GM21528 (cell line): ENCODE measurements around the gene METTL26.

Experiments used
- ATAC-seq: cut with Tn5 transposase; IDR thresholded peaks from one replicate; pipeline ENCODE4 v1.9.1; 2021; ENCODE audit warnings: mild to moderate bottlenecking, moderate library complexity; ENCODE audit not compliant: unreplicated experiment, low FRiP score

METTL26 gene

DNA sequence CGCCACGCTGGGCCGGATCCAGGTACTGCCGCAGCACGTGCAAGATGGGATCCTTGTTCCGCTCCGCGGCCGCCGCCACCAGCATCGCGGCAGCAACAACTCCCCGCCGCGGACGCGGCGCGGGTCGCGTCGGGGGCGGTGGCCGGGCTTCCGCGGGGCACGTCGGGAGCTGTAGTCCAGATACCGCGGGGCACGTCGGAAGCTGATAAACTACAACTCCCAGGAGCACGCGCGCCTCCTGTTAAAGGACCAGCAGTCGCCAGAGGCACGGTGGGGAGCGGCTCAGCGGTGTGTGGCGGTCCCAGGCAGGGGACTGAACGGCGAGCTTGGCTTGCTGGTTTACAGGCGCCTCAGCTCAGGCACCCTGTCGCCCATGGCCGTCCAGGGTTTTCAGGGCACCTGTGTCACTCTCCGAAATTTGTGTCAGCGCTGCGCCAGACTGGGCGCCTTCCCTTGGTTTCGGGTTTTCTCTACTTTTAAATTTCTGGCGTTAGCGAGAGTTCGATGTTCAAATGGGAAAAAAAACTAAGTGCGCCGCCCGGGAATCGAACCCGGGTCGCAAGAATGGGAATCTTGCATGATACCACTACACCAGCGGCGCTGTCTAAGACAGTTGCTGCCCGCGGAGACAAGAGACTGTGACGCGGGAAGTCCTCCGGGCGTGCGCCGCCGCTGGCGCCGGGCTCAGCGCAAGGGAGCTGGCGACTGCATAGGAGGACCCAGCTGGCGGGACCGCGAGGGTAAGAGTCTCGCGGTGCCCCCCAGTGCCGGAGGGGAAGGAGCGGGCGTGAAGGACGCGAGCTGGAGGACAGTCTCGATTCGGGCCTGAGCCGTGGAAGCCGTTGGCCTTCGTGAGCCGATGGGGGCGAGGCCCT, at the start of gene METTL26:
Gene METTL26, minus strand, starts transcription at position 100 of the 875 bp plus-strand sequence. Its CDS starts 15 bp downstream, at position 85.
- peak; percentile 54 for ATAC-seq

DNA sequence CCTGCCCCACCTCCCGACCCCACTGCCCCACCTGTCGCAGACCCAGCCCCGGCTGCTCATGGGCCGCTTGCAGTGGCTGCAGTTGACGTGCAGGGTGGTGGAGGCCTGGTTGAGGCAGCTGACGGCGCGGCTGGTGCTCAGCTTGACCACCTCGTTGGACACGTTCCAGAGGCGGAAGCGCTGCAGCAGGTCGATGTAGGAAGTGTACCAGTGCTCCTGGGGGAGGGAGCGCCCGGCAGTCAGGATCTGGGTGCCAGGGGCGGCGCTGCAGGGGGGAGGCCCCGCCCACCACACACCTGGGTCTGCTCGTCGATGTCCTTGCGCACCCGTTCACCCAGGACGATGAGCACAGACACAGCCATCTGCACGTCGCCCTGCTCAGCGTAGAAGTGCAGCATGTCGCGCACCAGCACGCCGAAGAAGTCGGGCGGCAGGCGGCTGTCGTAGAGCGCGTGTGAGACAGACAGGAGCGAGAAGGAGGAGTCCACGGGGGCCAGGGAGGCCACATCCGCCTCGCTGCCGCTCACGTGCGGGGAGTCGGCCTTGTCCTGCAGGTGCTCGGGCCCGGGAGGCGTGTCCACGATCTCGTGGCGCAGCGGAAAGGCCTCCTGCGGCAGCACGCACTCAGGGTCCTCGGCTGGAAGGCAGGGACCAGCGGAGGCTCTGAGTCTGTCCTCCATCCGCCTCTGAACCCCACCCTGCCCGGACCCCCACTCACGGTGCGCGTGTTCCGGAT, 49.0 kb upstream of the METTL26 start:
- no peak for ATAC-seq

DNA sequence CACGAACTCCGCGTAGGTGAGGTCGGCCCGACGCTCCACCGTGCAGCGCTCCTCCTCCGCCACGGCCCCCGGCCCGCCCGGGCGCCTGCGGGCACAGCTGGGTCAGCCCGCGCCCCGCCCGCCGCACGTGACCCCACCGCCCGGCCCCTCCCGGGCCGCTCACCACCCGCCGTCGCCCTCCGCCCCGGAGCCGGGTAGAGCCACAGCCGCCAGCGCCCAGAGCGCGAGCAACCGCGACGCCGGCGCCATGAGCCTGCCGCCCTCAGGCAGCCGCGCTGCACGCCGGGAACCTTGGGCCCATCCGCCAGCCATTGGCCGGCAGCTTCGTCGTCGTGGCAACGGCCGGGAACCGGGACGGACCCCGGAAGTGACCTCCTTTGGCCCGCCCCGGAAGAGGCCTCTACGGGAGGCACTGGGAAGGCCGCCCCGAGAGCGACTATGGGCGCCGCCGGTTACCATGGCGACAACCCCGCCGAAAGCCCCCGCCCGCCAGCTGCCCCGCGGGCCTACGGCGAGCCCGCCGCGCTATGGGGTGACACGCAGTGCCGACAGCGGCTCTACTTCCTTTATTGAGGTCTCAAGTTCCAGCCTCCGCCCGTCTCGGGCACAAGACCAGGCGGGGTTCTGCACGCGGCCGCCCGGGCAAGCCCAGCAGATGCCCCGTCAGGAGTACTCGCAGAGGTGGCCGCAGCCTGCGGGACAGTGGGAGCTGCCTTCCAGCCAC, 48.1 kb upstream of the METTL26 start, which contains the start of gene JMJD8:
Gene JMJD8, minus strand, starts transcription at position 264 of the 724 bp plus-strand sequence. Its CDS starts 15 bp downstream, at position 249.
- ATAC-seq: peak; percentile 50

DNA sequence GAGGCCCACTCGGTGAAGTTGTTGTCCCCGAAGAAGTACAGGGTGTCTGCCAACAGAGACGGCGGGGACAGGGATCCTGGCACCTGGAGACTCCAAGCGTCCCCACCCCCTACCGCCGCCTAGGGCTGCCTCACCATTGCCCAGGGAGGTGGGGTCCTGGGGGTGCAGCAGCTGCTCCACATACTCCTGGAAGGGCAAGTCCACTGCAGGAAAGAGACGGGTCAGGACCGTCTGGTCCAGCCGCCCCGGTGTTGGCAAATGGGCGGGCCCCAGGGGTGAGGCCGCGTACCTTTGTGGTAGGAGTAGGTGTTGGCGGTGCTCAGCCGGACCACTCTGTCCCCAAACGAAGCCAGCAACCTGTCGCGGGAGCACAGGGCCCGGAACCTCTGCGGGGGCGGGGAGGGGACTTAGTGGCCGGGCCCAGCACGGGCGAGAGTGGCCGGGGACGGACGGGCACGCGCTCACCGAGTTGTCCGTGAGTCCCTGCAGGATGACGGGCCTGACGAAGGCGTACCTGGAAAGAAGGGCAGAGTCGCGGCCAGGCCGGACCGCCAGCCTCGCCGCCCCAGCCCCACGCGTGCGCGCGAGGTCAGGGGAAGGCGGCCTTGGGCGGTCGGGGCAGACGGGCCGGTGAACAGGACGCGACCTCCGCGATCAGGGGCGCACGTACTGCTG, 47.4 kb upstream of the METTL26 start:
- ATAC-seq: peak; percentile 2

DNA sequence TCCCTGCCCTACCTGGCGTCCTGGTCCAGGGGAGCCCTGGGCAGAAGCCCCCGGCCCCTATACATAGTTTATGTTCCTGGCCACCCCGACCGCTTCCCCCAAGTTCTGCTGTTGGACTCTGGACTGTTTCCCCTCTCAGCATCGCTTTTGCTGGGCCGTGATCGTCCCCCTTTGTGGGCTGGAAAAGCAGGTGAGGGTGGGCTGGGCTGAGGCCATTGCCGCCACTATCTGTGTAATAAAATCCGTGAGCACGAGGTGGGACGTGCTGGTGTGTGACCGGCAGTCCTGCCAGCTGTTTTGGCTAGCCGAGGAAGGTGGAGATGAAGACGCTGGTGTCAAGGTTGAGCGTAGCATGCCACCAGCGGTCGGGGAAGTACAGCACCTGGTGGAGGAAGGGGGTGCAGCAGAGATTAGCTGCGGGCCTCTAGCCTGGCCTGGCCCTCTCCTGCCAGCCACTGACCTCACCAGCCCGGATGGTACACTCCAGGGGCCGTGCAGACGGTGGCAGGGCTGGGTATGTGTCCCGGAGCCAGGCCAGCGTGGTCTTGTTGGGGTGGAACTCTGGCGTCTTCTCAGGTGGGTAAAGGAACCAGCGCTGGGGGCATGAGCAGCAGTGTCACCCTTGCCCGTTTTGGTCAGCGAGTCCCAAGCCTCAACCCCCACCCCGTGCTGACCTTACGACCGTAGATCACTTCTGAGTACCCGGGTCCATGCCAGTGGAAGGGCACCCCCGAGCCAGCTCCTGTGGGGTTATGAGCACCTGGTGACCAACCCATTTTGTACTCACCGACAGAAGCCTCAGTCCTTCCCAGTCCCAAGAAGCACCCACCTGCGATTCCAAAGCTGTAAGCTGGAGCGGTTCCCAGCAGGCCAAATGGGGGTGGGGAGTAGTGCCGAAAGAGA, 46.6 kb upstream of the METTL26 start:
- no peak for ATAC-seq

DNA sequence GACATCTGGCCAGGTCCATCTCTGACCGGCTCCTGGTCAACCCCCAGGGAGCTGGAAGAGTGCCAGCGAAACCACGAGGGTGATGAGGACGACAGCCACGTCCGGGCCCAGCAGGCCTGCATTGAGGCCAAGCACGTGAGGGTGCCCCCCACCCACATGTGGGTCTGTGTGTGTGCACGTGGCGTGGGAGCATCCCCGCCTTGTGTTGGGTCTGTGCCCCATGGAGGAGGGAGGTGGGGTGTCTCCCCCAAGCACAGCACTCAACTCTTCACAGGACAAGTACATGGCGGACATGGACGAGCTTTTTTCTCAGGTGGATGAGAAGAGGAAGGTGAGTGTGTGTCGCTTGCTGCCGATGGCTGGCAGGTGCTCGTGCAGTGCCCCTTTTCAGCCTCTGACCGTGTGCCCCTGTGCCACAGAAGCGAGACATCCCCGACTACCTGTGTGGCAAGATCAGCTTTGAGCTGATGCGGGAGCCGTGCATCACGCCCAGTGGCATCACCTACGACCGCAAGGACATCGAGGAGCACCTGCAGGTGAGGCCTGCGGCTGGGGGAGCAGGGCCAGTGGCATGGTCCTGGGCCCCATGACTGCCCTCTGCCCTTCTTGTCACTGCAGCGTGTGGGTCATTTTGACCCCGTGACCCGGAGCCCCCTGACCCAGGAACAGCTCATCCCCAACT, 45.8 kb upstream of the METTL26 start:
- no peak for ATAC-seq

DNA sequence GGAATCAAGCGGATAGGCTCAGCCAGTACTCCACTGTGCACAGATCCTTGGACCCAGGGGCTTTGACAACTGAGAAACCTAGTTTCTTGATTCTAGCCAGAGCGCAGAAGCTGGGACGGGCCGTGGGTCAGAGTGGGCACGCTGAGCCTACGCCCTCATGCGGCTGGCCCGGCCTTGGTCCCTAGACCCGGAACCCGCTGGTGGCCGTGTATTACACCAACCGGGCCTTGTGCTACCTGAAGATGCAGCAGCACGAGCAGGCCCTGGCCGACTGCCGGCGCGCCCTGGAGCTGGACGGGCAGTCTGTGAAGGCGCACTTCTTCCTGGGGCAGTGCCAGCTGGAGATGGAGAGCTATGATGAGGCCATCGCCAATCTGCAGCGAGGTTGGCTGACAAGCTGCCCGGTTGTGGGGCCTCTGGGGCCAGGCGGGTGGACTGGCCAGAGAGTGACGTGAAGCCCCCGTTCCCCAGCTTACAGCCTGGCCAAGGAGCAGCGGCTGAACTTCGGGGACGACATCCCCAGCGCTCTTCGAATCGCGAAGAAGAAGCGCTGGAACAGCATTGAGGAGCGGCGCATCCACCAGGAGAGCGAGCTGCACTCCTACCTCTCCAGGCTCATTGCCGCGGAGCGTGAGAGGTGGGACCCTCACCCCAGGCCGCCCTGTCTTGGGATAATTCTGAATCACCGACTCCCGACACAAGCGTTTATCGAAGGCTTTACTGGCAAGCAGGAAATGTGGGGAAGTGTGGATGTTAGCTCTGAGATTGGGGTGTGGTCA, 45.1 kb upstream of the METTL26 start:
- no peak for ATAC-seq

DNA sequence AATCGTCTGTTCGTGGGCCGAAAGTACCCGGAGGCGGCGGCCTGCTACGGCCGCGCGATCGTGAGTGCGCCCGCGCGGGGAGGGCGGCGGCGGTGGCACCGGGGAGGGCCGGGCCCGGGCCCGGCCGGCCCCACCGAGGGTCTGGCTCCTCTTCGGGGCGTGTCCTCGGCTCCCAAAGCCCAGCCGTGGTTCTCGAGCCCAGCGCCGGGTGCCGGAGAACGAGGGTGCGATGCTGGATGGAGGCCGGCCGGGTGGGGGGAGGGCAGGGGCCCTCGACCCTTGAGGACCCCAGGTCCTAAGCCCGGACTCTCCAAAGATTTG, 44.5 kb upstream of the METTL26 start:
- no peak for ATAC-seq

DNA sequence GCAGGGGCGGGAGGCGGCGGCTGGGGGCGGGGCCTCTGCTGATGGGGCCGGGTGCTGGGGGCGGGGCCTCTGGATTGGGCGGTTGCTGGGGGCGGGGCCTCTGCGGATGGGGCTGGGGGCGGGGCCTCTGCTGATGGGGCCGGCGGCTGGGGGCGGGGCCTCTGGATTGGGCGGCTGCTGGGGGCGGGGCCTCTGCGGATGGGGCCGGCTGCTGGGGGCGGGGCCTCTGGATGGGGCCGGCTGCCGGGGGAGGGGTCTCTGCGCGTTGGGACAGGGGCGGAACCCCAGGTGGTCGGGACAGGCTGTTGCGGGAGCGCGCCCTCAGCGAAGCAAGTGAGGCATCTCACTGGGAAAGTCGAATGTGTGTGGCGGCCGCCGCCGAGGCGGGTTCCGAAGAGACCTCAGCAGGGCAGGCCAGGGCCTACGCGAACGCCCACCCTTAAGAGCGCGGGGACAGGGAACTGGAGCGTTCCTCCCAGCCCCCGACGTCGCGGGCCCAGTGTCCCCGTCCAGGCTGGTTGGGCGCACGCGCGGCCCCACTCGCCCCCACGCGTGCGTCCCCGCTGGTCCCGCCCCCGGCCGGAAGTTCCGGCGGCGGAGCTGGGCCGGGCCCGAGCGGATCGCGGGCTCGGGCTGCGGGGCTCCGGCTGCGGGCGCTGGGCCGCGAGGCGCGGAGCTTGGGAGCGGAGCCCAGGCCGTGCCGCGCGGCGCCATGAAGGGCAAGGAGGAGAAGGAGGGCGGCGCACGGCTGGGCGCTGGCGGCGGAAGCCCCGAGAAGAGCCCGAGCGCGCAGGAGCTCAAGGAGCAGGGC, 43.9 kb upstream of the METTL26 start, which contains the start of gene STUB1:
Gene STUB1, plus strand, starts transcription at position 597 of the 811 bp plus-strand sequence. Its CDS starts 116 bp downstream, at position 713.
- ATAC-seq: no peak

DNA sequence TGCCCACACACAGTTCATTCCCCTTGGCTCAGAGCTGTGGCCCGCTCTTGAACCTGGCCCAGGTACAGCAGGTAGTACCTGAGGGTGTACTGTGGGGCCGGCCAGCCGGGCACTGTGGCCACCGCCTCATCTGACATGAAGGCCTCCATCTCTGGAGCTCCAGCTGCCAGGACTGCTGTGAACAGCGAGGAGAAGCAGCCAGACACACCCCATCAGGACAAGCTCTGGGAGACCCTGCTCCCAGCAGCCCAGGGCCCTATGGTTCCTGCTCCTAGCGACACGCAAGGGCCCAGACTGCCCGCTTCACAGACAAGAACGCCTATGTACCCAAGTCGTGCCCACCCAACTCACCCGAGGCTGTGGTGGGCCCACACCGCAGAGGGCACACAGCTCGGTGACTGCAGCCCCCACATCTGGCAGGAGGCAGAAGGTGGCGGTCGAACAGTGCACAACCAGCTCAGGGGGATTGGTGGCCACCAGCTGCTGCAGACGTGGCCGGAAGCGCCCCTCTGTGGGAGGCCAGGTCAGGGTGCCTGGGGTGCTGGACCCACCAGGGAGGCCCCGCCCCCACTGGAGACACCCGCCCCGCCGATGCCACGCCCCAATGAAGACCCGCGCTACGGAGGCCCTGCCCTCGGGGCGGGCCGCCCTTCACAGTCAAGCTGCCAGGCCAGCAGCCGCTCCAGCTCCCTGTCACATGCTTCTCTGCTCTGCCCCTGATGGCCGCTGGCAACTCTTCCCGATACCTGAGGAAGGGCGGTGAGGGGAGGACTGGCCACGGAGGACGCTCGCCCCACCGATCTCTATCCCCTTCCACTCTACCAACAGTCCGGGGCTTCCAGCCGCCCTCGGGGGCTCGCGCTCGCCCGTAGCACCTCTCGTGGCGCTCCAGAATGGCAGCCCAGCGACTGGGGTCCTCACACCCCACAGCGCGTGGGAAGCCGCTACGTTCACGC, 43.0 kb upstream of the METTL26 start:
- ATAC-seq: no peak

DNA sequence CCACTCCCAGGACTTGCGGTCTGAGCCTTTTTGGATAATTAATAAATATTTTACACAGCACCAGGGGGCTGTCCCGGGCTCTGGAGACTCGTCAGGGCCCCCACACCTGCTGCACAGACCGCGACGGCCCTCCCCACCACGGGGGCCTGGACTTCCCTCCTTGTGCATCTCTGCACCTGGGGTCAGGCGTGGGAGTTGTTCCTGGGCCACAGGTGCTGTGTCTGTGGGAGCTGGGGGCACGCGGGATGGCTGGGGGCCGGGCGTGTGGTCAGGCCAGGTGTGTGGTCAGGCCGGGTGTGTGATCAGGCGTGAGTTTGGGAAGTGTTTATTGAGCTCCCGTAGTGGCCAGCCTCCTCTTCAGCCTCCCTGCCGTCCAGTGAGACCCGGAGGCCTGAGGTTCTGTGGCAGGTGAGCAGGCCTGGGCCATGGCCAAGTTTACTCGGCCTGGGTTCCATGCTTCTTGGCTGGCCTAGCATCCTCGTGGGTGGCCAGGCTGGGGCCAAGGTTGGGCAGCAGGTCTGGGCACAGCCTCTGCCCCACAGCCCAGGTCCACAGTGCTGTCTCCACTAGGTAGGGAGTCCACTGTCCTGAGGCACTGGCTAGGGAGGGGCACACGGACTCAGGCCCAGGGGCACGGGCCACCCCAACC, 42.2 kb upstream of the METTL26 start:
- no peak for ATAC-seq

DNA sequence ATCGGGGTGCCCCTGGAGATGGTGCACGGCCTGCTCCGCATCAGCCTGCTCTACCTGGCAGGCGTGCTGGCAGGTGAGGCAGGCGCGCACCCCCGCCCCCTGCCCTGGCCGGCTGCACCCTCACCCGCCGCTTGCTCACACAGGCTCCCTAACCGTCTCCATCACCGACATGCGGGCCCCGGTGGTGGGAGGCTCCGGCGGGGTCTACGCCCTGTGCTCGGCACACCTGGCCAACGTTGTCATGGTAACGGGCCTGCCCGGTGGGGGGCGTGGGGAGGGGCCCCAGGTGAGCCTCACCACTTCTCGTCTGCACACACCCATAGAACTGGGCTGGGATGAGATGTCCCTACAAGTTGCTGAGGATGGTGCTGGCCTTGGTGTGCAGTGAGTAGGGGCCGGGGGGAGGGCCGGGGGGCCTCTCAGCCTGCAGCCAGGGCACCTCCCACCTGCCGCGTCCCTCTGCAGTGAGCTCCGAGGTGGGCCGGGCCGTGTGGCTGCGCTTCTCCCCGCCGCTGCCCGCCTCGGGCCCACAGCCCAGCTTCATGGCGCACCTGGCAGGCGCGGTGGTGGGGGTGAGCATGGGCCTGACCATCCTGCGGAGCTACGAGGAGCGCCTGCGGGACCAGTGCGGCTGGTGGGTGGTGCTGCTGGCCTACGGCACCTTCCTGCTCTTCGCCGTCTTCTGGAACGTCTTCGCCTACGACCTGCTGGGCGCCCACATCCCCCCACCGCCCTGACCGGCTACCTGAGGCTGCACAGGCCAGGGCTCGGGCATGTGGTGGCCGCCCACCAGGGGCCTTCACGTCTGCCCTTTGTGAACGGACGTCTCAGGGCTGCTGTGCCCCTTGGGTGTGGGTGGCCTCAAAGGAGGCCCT, 41.4 kb upstream of the METTL26 start:
- ATAC-seq: no peak

DNA sequence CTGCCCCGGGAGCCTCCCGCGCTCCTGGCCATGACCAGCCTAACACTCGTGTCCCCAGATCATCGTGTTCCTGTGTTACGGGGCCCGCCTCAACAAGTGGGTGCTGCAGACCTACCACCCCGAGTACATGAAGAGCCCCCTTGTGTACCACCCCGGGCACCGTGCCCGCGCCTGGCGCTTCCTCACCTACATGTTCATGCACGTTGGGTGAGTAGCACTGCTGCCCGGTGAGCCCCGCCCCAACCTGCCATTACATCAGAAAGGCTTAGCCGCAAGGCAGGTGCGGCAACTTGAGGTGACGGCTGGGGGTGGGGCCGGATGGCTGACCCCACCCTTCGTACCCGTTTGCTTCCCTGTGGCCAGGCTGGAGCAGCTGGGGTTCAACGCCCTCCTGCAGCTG, 40.8 kb upstream of the METTL26 start:
- no peak for ATAC-seq

DNA sequence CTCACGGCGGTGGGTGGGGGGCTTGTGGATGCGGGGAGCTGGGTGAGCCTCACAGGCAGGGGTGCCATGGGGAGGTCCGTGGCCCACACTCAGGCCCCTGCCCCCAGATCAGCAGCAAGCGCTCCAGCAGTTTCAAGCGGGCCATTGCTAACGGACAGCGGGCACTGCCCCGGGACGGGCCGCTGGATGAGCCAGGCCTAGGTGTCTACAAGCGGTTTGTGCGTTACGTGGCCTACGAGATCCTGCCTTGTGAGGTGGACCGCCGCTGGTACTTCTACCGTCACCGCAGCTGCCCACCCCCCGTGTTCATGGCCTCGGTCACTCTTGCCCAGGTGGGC, 40.4 kb upstream of the METTL26 start:
- ATAC-seq: no peak
